Kidney tubule cell (primary cell): ENCODE results near the gene CGB5.

ENCODE experiments used
- DNase-seq: peaks from one replicate; pipeline ENCODE4 v3.0.0-alpha.2; 2018; ENCODE audit warnings: low spot score

CGB5 gene

GRCh38 chr19:49086296-49086695 is 42.6 kb downstream of the CGB5 start:
- DNase-seq: no peak

- DNase-seq: no peak
These were observed 47.9 kb downstream of the CGB5 start for GRCh38 chr19:49091391-49092038.

- DNase-seq: no peak
These were observed 49.0 kb downstream of the CGB5 start for GRCh38 chr19:49092686-49093085.
